ENCODE results near the gene PCLAF.

DNA sequence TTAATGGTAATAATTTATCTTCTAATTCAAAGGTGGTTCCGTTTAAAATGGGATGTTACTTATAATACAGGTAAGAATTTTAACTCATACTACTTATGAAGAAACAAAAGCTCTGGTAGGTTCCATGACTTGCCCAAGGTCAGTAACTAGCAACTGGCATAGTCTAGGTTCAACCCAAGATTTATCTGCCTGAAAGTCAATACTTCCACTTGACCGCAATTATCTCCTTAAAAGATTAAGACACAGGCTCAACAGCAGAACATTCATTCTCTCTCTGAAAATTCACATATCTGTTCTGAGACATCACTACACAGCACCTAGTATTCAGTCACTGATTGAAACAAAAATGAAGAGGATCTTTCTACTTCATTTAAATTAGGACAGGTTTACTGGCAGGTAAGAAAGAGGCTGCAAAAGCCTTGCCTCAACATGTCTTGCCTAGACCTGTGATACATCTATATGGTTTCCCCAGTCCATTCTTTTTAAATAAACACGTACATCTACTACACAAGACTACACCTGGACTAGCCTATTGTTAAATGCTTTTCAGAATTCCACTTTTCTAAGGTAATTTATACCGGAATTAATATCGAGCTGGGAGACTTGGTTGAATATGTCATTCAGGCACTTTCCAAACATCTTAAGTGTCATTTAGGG lies 26.4 kb downstream of the PCLAF start:
- TF ChIP-seq MYC (IDR thresholded peaks at IDR 0.05; ENCODE audit: borderline replicate concordance, low read length): no peak
- TF ChIP-seq, protein P1, sequence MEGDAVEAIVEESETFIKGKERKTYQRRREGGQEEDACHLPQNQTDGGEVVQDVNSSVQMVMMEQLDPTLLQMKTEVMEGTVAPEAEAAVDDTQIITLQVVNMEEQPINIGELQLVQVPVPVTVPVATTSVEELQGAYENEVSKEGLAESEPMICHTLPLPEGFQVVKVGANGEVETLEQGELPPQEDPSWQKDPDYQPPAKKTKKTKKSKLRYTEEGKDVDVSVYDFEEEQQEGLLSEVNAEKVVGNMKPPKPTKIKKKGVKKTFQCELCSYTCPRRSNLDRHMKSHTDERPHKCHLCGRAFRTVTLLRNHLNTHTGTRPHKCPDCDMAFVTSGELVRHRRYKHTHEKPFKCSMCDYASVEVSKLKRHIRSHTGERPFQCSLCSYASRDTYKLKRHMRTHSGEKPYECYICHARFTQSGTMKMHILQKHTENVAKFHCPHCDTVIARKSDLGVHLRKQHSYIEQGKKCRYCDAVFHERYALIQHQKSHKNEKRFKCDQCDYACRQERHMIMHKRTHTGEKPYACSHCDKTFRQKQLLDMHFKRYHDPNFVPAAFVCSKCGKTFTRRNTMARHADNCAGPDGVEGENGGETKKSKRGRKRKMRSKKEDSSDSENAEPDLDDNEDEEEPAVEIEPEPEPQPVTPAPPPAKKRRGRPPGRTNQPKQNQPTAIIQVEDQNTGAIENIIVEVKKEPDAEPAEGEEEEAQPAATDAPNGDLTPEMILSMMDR (IDR thresholded peaks at IDR 0.05): no peak
- no peak for TF ChIP-seq RCOR1 (IDR thresholded peaks at IDR 0.05; ENCODE audit: low read depth, low read length)
- no peak for TF ChIP-seq POLR2A (IDR thresholded peaks at IDR 0.05; ENCODE audit: low read length)

Measured in A549 (cell line).